ENCODE results near the gene HBB.
A peak's percentile ranks its signal among the peaks of the same experiment; 100 is the strongest.

The HBB gene

GRCh38 chr11:5267033-5267563 lies 40.2 kb upstream of the HBB start:
- Histone ChIP-seq H2BK15ac (replicated peaks; ENCODE audit: low read depth) (no peak overlapping the region), H3K18ac (ENCODE audit: low read length) (no peak overlapping the region), H2BK120ac (ENCODE audit: low read depth, low read length) (no peak overlapping the region), H3K79me1 (ENCODE audit: low read length) (no peaks in the 10 kb centered on the region), H3K27me3 (ENCODE audit: insufficient read depth, low read length, poor library complexity) (no peaks in the 10 kb centered on the region), H3K4me1 (ENCODE audit: control insufficient read depth, low read depth, low read length) (no peaks in the 10 kb centered on the region), H2AK5ac (ENCODE audit: low read length) (no peak overlapping the region), H3K23ac (ENCODE audit: low read length) (no peak overlapping the region), H3K4me2 (ENCODE audit: low read length) (no peak overlapping the region), H3K27ac (ENCODE audit: low read depth, low read length) (no peak overlapping the region), H3K4me3 (ENCODE audit: low read length) (no peak overlapping the region), H3K4ac (ENCODE audit: low read depth, low read length) (no peak overlapping the region), H3K56ac (ENCODE audit: low read length) (no peak overlapping the region), H3K9ac (ENCODE audit: low read length) (no peak overlapping the region), H2BK5ac (ENCODE audit: low read length) (no peak overlapping the region), H3K36me3 (ENCODE audit: control insufficient read depth, insufficient read depth, low read length) (no peaks in the 10 kb centered on the region), H4K8ac (ENCODE audit: low read depth, low read length) (no peak overlapping the region), H3K79me2 (ENCODE audit: control insufficient read depth, insufficient read depth, low read length) (no peaks in the 10 kb centered on the region), H4K5ac (ENCODE audit: low read length) (no peak overlapping the region)
- no peak for DNase-seq
- no CpG with 5 or more reads among the region's 2 CpGs for WGBS (ENCODE audit: extremely low coverage, insufficient coverage, low lambda C conversion rate)

- Histone ChIP-seq H3K27me3 (ENCODE audit: insufficient read depth, low read length, poor library complexity) (no peaks in the 10 kb centered on the region), H3K79me2 (ENCODE audit: control insufficient read depth, insufficient read depth, low read length) (no peaks in the 10 kb centered on the region), H3K4me2 (ENCODE audit: low read length) (no peak overlapping the region), H3K36me3 (ENCODE audit: control insufficient read depth, insufficient read depth, low read length) (no peaks in the 10 kb centered on the region), H3K4me3 (ENCODE audit: low read length) (no peak overlapping the region), H2BK120ac (ENCODE audit: low read depth, low read length) (no peak overlapping the region), H4K8ac (ENCODE audit: low read depth, low read length) (no peak overlapping the region), H3K9ac (ENCODE audit: low read length) (no peak overlapping the region), H2AK5ac (ENCODE audit: low read length) (no peak overlapping the region), H3K4me1 (ENCODE audit: control insufficient read depth, low read depth, low read length) (no peaks in the 10 kb centered on the region), H3K79me1 (ENCODE audit: low read length) (no peaks in the 10 kb centered on the region), H2BK5ac (ENCODE audit: low read length) (no peak overlapping the region), H3K23ac (ENCODE audit: low read length) (no peak overlapping the region), H4K5ac (ENCODE audit: low read length) (no peak overlapping the region), H3K4ac (ENCODE audit: low read depth, low read length) (no peak overlapping the region), H3K27ac (ENCODE audit: low read depth, low read length) (no peak overlapping the region), H3K56ac (ENCODE audit: low read length) (no peak overlapping the region), H2BK15ac (replicated peaks; ENCODE audit: low read depth) (no peak overlapping the region), H3K18ac (ENCODE audit: low read length) (no peak overlapping the region)
- no peak for DNase-seq
Observed at GRCh38 chr11:5266609-5267008, 39.7 kb upstream of the HBB start.

- Histone ChIP-seq H3K56ac (ENCODE audit: low read length) (no peak overlapping the region), H4K5ac (ENCODE audit: low read length) (no peak overlapping the region), H2BK120ac (ENCODE audit: low read depth, low read length) (no peak overlapping the region), H3K4ac (ENCODE audit: low read depth, low read length) (no peak overlapping the region), H3K27ac (ENCODE audit: low read depth, low read length) (no peak overlapping the region), H4K8ac (ENCODE audit: low read depth, low read length) (no peak overlapping the region), H2AK5ac (ENCODE audit: low read length) (no peak overlapping the region), H3K36me3 (ENCODE audit: control insufficient read depth, insufficient read depth, low read length) (no peaks in the 10 kb centered on the region), H3K9ac (ENCODE audit: low read length) (no peak overlapping the region), H3K4me2 (ENCODE audit: low read length) (no peak overlapping the region), H3K18ac (ENCODE audit: low read length) (no peak overlapping the region), H3K4me1 (ENCODE audit: control insufficient read depth, low read depth, low read length) (no peaks in the 10 kb centered on the region), H3K4me3 (ENCODE audit: low read length) (no peak overlapping the region), H3K79me2 (ENCODE audit: control insufficient read depth, insufficient read depth, low read length) (no peaks in the 10 kb centered on the region), H2BK5ac (ENCODE audit: low read length) (no peak overlapping the region), H3K79me1 (ENCODE audit: low read length) (no peaks in the 10 kb centered on the region), H3K27me3 (ENCODE audit: insufficient read depth, low read length, poor library complexity) (no peaks in the 10 kb centered on the region), H3K23ac (ENCODE audit: low read length) (no peak overlapping the region), H2BK15ac (replicated peaks; ENCODE audit: low read depth) (no peak overlapping the region)
- WGBS (ENCODE audit: extremely low coverage, insufficient coverage, low lambda C conversion rate): no CpG with 5 or more reads among the region's 2 CpGs
- no peak for DNase-seq
Observed at GRCh38 chr11:5265832-5266231, 39.0 kb upstream of the HBB start.

GRCh38 chr11:5258543-5259262 lies 31.8 kb upstream of the HBB start:
- Histone ChIP-seq H3K27ac (ENCODE audit: low read depth, low read length) (no peak overlapping the region), H3K4me2 (ENCODE audit: low read length) (no peak overlapping the region), H3K4me3 (ENCODE audit: low read length) (no peak overlapping the region), H3K4me1 (ENCODE audit: control insufficient read depth, low read depth, low read length) (no peaks in the 10 kb centered on the region), H3K18ac (ENCODE audit: low read length) (peak overlapping the region; percentile 39), H2AK5ac (ENCODE audit: low read length) (no peak overlapping the region), H3K36me3 (ENCODE audit: control insufficient read depth, insufficient read depth, low read length) (no peaks in the 10 kb centered on the region), H2BK120ac (ENCODE audit: low read depth, low read length) (no peak overlapping the region), H3K9ac (ENCODE audit: low read length) (no peak overlapping the region), H4K8ac (ENCODE audit: low read depth, low read length) (no peak overlapping the region), H2BK5ac (ENCODE audit: low read length) (no peak overlapping the region), H3K79me1 (ENCODE audit: low read length) (no peaks in the 10 kb centered on the region), H2BK15ac (replicated peaks; ENCODE audit: low read depth) (no peak overlapping the region), H3K79me2 (ENCODE audit: control insufficient read depth, insufficient read depth, low read length) (no peaks in the 10 kb centered on the region), H3K23ac (ENCODE audit: low read length) (no peak overlapping the region), H3K27me3 (ENCODE audit: insufficient read depth, low read length, poor library complexity) (no peaks in the 10 kb centered on the region), H3K4ac (ENCODE audit: low read depth, low read length) (no peak overlapping the region), H3K56ac (ENCODE audit: low read length) (no peak overlapping the region), H4K5ac (ENCODE audit: low read length) (no peak overlapping the region)
- WGBS (ENCODE audit: extremely low coverage, insufficient coverage, low lambda C conversion rate): no CpG with 5 or more reads among the region's 7 CpGs
- DNase-seq: peak; percentile 72

GRCh38 chr11:5257296-5257695 lies 30.4 kb upstream of the HBB start:
- no peak overlapping the region for H2AK5ac ChIP-seq (ENCODE audit: low read length)

More at GRCh38 chr11:5257296-5257695, 30.4 kb upstream of the HBB start:
- Histone ChIP-seq H3K18ac (ENCODE audit: low read length) (no peak overlapping the region), H2BK15ac (replicated peaks; ENCODE audit: low read depth) (no peak overlapping the region), H3K4me1 (ENCODE audit: control insufficient read depth, low read depth, low read length) (no peaks in the 10 kb centered on the region), H3K23ac (ENCODE audit: low read length) (no peak overlapping the region), H4K8ac (ENCODE audit: low read depth, low read length) (no peak overlapping the region), H3K9ac (ENCODE audit: low read length) (no peak overlapping the region), H3K4me3 (ENCODE audit: low read length) (no peak overlapping the region), H3K36me3 (ENCODE audit: control insufficient read depth, insufficient read depth, low read length) (no peaks in the 10 kb centered on the region), H3K4ac (ENCODE audit: low read depth, low read length) (no peak overlapping the region), H3K27me3 (ENCODE audit: insufficient read depth, low read length, poor library complexity) (no peaks in the 10 kb centered on the region), H3K56ac (ENCODE audit: low read length) (no peak overlapping the region), H4K5ac (ENCODE audit: low read length) (no peak overlapping the region), H3K4me2 (ENCODE audit: low read length) (no peak overlapping the region), H3K27ac (ENCODE audit: low read depth, low read length) (no peak overlapping the region), H2BK5ac (ENCODE audit: low read length) (no peak overlapping the region), H3K79me1 (ENCODE audit: low read length) (no peaks in the 10 kb centered on the region), H3K79me2 (ENCODE audit: control insufficient read depth, insufficient read depth, low read length) (no peaks in the 10 kb centered on the region), H2BK120ac (ENCODE audit: low read depth, low read length) (no peak overlapping the region)
- DNase-seq: peak; percentile 72
- no CpG with 5 or more reads among the region's 2 CpGs for WGBS (ENCODE audit: extremely low coverage, insufficient coverage, low lambda C conversion rate)

All from mesendoderm (in vitro differentiated cells).